NK-92 (cell line): ENCODE measurements around the gene ESM1.
"Not testable (repeated sequence)": the region's sequence is repeated elsewhere in the genome, so short reads cannot be mapped to it uniquely, and the experiment has no call there.

ENCODE experiments used
- DNase-seq: peaks from one replicate; lab custom pipeline; 2025; ENCODE audit not compliant: unreplicated experiment; lab: John Stamatoyannopoulos, UW

Gene ESM1, protein sequence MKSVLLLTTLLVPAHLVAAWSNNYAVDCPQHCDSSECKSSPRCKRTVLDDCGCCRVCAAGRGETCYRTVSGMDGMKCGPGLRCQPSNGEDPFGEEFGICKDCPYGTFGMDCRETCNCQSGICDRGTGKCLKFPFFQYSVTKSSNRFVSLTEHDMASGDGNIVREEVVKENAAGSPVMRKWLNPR

GRCh38 chr5:54985301-54986268, at the start of gene ESM1:
TSS of gene ESM1 (minus strand) at chr5:54985593. CDS start at chr5:54985517, 76 bp downstream.
- DNase-seq, result no peak

DNA sequence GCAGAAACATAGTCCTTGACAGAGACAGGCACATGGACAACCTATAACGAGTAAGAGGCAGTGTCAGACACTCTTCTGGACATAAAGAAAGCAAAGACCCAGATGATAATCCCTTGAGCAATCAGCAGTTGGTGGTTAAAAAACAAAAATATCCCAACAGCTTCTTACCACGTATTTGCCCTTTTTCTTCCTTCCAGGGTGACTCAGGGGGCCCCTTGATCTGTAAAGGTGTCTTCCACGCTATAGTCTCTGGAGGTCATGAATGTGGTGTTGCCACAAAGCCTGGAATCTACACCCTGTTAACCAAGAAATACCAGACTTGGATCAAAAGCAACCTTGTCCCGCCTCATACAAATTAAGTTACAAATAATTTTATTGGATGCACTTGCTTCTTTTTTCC, 48.2 kb upstream of the ESM1 start:
- DNase-seq, result no peak

- DNase-seq, result no peak
Observed at GRCh38 chr5:55031492-55031891, 46.1 kb upstream of the ESM1 start.

GRCh38 chr5:55030676-55031369, 45.4 kb upstream of the ESM1 start:
- DNase-seq, result no peak

- no peak for DNase-seq
Observed at GRCh38 chr5:55030220-55030619, 44.8 kb upstream of the ESM1 start.

DNA sequence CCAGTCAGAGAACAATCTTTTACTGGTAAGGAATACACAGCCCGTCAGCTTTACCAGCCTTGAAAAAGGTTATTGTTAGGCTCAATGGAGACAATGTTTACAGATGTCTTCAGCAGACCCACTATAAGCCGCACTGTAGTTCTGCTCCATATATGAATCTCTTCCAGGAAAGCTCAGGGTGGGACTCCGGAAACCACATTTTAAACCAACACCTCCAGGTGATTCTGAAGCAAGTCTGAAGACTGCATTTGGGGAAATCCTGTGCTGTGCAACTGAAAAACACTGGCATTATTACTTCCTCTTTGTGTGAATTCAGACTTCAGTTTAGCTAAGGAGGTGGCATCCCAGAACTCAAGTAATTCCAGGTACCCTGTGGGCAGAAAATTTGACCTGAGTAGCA, 42.2 kb upstream of the ESM1 start:
- no peak for DNase-seq

DNA sequence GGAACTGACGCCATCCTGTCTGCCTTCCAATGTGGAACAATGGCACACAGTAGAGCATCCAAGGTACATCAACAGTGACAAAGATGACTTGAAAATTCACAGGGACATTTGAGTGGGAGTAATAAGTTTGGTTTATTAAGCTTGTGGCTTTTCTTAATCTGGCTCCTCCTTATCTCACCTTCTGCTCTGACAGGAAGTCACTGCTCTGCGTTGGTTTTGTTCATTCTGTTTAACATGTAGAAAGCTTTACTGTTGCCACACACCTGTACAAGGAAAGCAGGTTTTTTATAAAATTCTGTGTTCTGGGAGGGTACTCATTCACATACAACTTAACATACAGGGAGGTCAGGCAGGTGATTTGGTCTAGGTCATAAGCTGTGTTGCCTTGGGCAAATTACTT, 37.1 kb upstream of the ESM1 start:
- no peak for DNase-seq

- DNase-seq, result no peak
Observed at GRCh38 chr5:55021821-55022220, 36.4 kb upstream of the ESM1 start.

DNA sequence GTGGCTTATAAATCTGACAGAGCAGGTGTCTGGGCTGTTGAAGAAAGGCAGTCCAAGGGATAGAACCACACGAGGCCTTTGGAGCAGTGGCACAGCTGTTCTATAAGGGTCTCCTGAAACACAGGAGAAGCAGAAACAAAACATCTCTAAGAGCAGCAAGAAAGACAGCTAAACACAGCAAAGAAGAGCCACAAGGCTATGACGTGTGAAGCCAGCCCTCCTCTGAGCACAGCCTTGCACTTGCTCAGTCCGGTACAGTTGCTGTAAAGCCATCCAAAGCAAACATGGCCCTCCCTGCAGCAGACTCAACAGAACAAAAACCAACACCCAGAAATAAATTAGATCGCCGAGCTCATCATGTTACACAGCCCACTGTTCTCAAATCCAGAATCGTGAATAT, 36.0 kb upstream of the ESM1 start:
- DNase-seq, result no peak

DNA sequence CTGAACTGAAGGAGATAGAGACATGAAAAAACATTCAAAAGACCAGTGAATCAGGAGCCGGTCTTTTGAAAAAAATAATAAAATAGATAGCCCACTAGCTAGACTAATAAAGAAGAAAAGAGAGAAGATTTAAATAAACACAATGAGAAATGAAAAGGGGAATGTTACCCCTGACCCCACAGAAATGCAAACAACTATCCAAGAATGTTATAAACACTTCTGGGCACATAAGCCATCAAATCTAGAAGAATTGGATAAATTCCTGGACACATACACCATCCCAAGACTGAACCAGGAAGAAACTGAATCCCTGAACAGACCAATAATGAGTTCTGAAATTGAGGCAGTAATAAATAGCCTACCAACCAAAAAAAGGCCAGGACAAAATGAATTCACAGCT, 24.8 kb upstream of the ESM1 start:
- DNase-seq, result not testable (repeated sequence)

DNA sequence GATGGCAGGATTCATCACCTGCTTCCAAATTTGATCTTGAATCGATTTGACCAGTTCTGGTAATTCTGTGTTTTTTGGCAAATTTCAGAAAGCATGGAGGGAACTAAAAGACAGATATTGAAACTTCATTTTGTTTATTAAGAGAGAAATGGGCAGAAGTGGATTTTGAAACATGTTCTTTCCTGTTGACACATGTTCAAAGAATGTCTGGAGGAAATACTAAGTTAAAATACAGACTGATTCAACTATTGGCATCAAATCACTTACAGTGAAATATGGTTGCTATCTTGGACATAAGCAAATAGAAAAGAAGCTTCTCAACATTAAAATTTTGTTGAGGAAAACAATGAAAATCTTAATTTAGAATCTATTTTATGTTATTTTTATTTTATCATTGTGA, 19.3 kb upstream of the ESM1 start:
- no peak for DNase-seq

- DNase-seq, result no peak
Observed at GRCh38 chr5:55003432-55004065, 18.2 kb upstream of the ESM1 start.

DNA sequence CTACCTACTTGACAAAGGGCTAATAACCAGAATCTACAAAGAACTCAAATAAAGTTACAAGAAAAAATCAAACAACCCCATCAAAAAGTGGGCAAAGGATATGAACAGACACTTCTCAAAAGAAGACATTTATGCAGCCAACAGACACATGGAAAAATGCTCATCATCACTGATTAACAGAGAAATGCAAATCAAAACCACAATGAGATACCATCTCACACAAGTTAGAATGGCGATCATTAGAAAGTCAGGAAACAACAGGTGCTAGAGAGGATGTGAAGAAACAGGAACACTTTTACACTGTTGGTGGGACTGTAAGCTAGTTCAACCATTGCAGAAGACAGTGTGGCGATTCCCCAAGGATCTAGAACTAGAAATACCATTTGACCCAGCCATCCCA, 16.8 kb upstream of the ESM1 start:
- not testable (repeated sequence) for DNase-seq

GRCh38 chr5:54997081-54997480, 11.7 kb upstream of the ESM1 start:
- no peak for DNase-seq

DNA sequence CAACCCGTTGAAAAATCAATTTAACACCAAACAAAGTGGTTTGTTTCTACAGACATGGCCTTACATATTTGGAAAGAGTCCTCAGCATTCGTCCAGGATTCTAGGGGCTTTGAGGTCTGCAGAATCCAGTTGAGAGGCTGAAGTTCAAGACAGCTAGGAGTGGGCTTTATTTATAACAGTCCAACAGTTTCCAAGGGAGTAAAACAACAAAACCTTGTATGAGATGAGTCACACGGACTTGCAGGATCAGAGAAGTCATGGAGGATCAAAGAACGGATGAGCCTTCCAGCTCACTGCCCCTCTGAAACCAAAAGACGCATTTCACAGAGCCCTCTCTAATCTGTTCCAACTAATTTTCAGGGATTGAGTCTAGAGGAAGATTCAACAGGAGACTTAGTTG, 11.1 kb upstream of the ESM1 start:
- no peak for DNase-seq

GRCh38 chr5:54995168-54995567, 9.8 kb upstream of the ESM1 start:
- DNase-seq, result no peak

DNA sequence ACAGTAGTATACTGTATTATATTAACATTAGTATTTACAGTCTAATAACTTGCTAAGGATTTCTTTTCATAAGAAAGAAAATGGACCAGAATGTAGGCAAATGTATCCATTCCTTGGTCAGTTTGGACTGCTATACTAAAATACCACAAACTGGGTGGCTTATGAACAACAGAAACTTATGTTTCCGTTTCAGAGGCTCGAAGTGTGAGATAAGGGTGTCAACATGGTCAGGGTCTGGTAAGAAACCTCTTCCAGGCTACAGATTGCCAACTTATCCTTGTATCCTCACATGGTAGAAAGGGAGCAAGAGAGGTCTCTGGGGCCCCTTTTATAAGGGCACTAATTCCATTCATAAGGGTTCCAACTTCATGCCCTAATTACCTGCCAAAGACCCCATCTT, 9.2 kb upstream of the ESM1 start:
- no peak for DNase-seq

- DNase-seq, result no peak
Observed at GRCh38 chr5:54993318-54993717, 7.9 kb upstream of the ESM1 start.

DNA sequence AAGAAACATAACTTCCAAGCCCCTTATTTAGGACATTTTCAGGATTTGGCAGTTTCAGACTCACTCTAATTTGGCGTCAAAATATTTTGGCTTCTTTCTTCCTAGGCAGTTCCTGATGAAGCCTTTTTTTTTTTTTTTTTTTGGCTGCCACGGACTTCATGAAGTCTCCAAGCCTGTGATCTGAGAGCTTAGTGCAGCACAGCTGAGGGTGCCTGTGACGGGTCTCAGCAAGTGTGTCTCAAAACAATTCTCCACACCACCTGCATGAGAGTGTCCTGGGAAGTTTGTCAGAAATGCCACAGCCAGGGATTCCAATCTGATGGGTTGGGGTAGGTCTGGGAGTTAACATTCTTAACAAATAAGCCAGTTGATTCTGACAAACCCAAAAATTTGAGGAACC, 6.0 kb upstream of the ESM1 start:
- no peak for DNase-seq

- DNase-seq, result no peak
Observed at GRCh38 chr5:54990841-54991258, 5.5 kb upstream of the ESM1 start.

DNA sequence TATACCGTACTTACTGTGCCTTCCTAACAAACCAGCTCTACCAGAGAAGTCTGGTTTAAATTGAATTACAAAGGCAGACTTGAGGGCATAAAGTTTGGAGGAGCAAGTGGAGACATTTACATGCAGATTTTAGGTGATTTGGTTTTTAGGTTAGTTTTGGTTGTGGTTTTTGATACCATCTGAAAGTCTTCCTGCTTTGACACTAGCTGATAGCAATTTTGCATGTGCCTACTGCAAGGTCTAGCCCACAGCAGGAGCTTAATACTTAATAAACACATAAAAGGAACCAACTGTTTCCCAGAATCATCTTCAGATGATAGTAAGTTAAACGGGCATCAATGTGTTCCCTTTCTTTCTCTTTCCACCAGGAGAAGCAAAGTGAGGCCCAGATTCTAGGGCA, 3.4 kb upstream of the ESM1 start:
- DNase-seq, result no peak
